Smooth muscle cell (in vitro differentiated cells): ENCODE measurements around the gene EPHA6. TPM values are rescaled to one million over a fixed set of nuclear protein-coding genes. Genes with fewer than 3 reads are reported as not detected.

Experiments
- DNase-seq: peaks from one replicate; lab custom pipeline; 2025; ENCODE audit not compliant: unreplicated experiment; lab: John Stamatoyannopoulos, UW
- H2AFZ ChIP-seq: fragments of 200-600 bp; sonication (generic); 2 replicates; pipeline ENCODE4 v1.6.0; 2016; ENCODE audit warnings: antibody characterized with exemption, low read depth, mild to moderate bottlenecking
- H3F3A ChIP-seq: fragments of 200-600 bp; sonication (generic); 2 replicates; pipeline ENCODE4 v1.6.0; 2017; ENCODE audit warnings: antibody characterized with exemption, low read depth
- H3K27ac ChIP-seq: fragments of 200-600 bp; sonication (generic); 2 replicates; pipeline ENCODE4 v1.5.1; 2016; ENCODE audit warnings: low read depth, mild to moderate bottlenecking
- H3K27me3 ChIP-seq: fragments of 200-600 bp; sonication (generic); 2 replicates; pipeline ENCODE4 v1.6.1; 2016; ENCODE audit warnings: low read depth, mild to moderate bottlenecking
- H3K36me3 ChIP-seq: fragments of 200-600 bp; sonication (generic); 2 replicates; pipeline ENCODE4 v1.5.1; 2016; ENCODE audit warnings: low read depth
- H3K4me1 ChIP-seq: fragments of 200-600 bp; sonication (generic); 2 replicates; pipeline ENCODE4 v1.5.1; 2016; ENCODE audit warnings: low read depth
- H3K4me2 ChIP-seq: fragments of 200-600 bp; sonication (generic); 2 replicates; pipeline ENCODE4 v1.6.0; 2016; ENCODE audit warnings: mild to moderate bottlenecking
- H3K4me3 ChIP-seq: fragments of 200-600 bp; sonication (generic); 2 replicates; pipeline ENCODE4 v1.5.1; 2016; ENCODE audit warnings: mild to moderate bottlenecking
- H3K79me2 ChIP-seq: fragments of 200-600 bp; sonication (generic); 2 replicates; pipeline ENCODE4 v1.6.0; 2016; ENCODE audit warnings: low read depth, mild to moderate bottlenecking
- H3K9ac ChIP-seq: fragments of 200-600 bp; sonication (generic); 2 replicates; pipeline ENCODE4 v1.6.0; 2016; ENCODE audit warnings: low read depth
- H3K9me3 ChIP-seq: fragments of 200-600 bp; sonication (generic); replicated peaks from 2 replicates; pipeline ENCODE4 v1.5.1; 2016; ENCODE audit warnings: low read depth
- H4K20me1 ChIP-seq: fragments of 200-600 bp; sonication (generic); 2 replicates; pipeline ENCODE4 v1.6.0; 2016; ENCODE audit warnings: low read depth
- WGBS: methylation state at CpG from one replicate; pipeline ENCODE4 v1.1.7; 2016; ENCODE audit warnings: low lambda C conversion rate; 5-methylcytosine and 5-hydroxymethylcytosine counted together
- polyA plus RNA-seq: library from polyadenylated mRNA; unstranded; fragments of >200 nt; fragmentation: Nextera tagmentation; extraction: Ambion mirVana; gene quantifications from 2 replicates; pipeline ENCODE4 v1.2.1, GENCODE V29; 2016
- total RNA-seq: library from RNA; depleted of rRNA; stranded (reverse); fragments of >200 nt; gene quantifications from 2 replicates; pipeline ENCODE4 v1.2.3, GENCODE V29; 2014
- TF ChIP-seq, protein P1 (sequence below): fragments of 200-600 bp; sonication (generic); IDR thresholded peaks from 2 replicates; pipeline ENCODE4 v1.5.1; 2017; ENCODE audit warnings: borderline replicate concordance, mild to moderate bottlenecking, antibody characterized with exemption; ENCODE audit not compliant: insufficient read depth, poor library complexity, severe bottlenecking

Gene EPHA6
- total and polyA plus RNA-seq, 2 experiments from 2014 or later, result 0.36 to 0.51 TPM

DNA sequence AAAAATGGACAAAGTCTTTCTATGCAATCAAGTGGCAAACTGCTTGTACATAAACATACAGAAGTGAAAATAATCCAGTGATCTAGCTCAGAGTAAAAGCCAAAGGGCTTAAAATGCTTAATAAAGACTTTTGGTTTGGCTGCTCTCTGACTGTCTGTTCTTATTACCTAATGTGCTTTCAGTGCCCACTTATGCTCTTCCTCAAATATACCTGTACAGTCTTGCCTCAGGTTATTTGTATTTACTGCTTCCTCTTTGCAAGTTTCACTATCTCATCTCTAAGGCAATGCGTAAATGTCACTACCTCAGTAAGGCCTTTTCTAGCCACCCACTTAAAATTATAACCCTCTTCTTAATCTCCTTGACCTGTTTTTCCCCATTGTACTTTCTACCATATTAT is 171.8 kb downstream of the EPHA6 start:
- Histone ChIP-seq H3K27ac (no peak overlapping the region), H3K4me2 (no peak overlapping the region), H4K20me1 (no peaks in the 10 kb centered on the region), H3K9ac (no peak overlapping the region), H3K4me1 (no peaks in the 10 kb centered on the region), H3K9me3 (no peaks in the 10 kb centered on the region), H3F3A (no peaks in the 10 kb centered on the region), H3K4me3 (no peak overlapping the region), H3K36me3 (no peaks in the 10 kb centered on the region), H3K79me2 (no peaks in the 10 kb centered on the region), H3K27me3 (no peaks in the 10 kb centered on the region), H2AFZ (no peak overlapping the region)
- WGBS, result 86% methylated on average over 1 of the region's 1 CpG
- TF ChIP-seq, protein P1, sequence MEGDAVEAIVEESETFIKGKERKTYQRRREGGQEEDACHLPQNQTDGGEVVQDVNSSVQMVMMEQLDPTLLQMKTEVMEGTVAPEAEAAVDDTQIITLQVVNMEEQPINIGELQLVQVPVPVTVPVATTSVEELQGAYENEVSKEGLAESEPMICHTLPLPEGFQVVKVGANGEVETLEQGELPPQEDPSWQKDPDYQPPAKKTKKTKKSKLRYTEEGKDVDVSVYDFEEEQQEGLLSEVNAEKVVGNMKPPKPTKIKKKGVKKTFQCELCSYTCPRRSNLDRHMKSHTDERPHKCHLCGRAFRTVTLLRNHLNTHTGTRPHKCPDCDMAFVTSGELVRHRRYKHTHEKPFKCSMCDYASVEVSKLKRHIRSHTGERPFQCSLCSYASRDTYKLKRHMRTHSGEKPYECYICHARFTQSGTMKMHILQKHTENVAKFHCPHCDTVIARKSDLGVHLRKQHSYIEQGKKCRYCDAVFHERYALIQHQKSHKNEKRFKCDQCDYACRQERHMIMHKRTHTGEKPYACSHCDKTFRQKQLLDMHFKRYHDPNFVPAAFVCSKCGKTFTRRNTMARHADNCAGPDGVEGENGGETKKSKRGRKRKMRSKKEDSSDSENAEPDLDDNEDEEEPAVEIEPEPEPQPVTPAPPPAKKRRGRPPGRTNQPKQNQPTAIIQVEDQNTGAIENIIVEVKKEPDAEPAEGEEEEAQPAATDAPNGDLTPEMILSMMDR, result no peak
- no peak for DNase-seq

DNA sequence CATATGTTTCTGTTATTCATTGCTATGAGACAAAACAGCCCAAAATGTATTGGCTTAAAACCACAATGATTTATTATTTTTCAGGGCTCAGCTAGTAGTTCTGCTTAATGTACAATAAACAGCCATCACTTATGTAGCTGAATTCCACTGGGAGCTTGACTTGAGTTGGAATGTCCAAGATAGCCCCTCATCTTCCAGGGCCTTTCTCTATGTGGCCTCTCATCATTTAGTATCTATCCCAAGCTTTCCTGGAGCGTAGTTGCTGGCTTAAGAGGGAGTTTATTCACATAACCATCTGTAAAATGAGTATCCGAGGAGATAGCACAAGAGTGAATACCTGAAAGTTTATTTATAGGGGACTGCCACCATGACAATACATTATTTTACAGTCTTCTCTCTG is 176.8 kb downstream of the EPHA6 start:
- H3F3A ChIP-seq, result no peaks in the 10 kb centered on the region
- H3K4me3 ChIP-seq, result no peak overlapping the region
- no peaks in the 10 kb centered on the region for H3K79me2 ChIP-seq
- no peaks in the 10 kb centered on the region for H4K20me1 ChIP-seq
- H3K4me1 ChIP-seq, result no peaks in the 10 kb centered on the region
- H3K27ac ChIP-seq, result no peak overlapping the region
- no peak overlapping the region for H2AFZ ChIP-seq
- no peaks in the 10 kb centered on the region for H3K27me3 ChIP-seq
- H3K4me2 ChIP-seq, result no peak overlapping the region
- no peak for DNase-seq
- no peaks in the 10 kb centered on the region for H3K36me3 ChIP-seq
- WGBS, result 90% methylated on average over 2 of the region's 2 CpGs
- no peak overlapping the region for H3K9ac ChIP-seq
- no peaks in the 10 kb centered on the region for H3K9me3 ChIP-seq
- TF ChIP-seq, protein P1, result no peak

DNA sequence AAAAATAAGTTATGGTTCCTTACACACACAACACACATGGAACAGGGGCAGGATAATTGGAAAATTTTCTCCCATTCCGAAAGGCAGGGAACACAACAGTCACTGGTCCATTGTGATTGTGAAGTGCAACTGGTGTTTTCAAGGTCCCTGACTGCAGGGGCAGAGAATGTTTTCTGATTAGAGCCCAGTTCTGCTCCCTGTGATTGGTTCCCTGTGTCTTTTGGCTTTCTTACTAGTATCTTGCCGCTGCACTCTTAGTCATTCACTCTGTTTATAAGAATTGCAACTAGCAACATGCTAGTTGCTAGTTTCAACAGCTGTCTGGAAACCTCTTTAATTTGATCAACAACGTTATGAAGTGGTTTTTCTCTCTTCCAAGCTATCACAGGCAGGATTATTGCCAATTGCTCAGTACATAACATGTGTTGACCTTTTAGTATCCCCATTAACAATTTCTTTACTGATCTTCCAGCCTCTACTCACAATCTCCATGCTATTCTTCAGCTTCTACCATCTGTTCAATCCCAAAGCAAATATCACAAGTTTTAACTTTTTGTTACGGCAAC is 177.5 kb downstream of the EPHA6 start:
- Histone ChIP-seq H2AFZ (no peak overlapping the region), H4K20me1 (no peaks in the 10 kb centered on the region), H3K4me1 (no peaks in the 10 kb centered on the region), H3K4me2 (no peak overlapping the region), H3K4me3 (no peak overlapping the region), H3K27ac (no peak overlapping the region), H3K27me3 (no peaks in the 10 kb centered on the region), H3K36me3 (no peaks in the 10 kb centered on the region), H3K9ac (no peak overlapping the region), H3K79me2 (no peaks in the 10 kb centered on the region), H3F3A (no peaks in the 10 kb centered on the region), H3K9me3 (no peaks in the 10 kb centered on the region)
- 63% methylated on average over 4 of the region's 4 CpGs for WGBS
- TF ChIP-seq, protein P1, result no peak
- no peak for DNase-seq

- no peak overlapping the region for H3K4me2 ChIP-seq
- no peak overlapping the region for H3K9ac ChIP-seq
- TF ChIP-seq, protein P1, result no peak
- no peak for DNase-seq
- H3K36me3 ChIP-seq, result no peaks in the 10 kb centered on the region
- no peaks in the 10 kb centered on the region for H3F3A ChIP-seq
- H3K27ac ChIP-seq, result no peak overlapping the region
- H2AFZ ChIP-seq, result no peak overlapping the region
- no peaks in the 10 kb centered on the region for H3K4me1 ChIP-seq
- no peak overlapping the region for H3K4me3 ChIP-seq
- 97% methylated on average over 3 of the region's 3 CpGs for WGBS
- H3K9me3 ChIP-seq, result no peaks in the 10 kb centered on the region
- no peaks in the 10 kb centered on the region for H4K20me1 ChIP-seq
- H3K79me2 ChIP-seq, result no peaks in the 10 kb centered on the region
- H3K27me3 ChIP-seq, result no peaks in the 10 kb centered on the region
These were observed 180.6 kb downstream of the EPHA6 start for GRCh38 chr3:96994988-96995387.
